Cardiac septum (tissue), 1 donor: Measurements from ENCODE around the gene NCBP2. TPM values are rescaled to one million over a fixed set of nuclear protein-coding genes. Genes with fewer than 3 reads are reported as not detected.
A peak's percentile ranks its signal among the peaks of the same experiment; 100 is the strongest.

Experiments
- DNase-seq: peaks from one replicate; pipeline ENCODE4 v3.0.0-alpha.2; 2020; ENCODE audit warnings: low spot score
- intact Hi-C: fragments of 100-400 bp; cut with DNase I; formaldehyde crosslinking; loops from one replicate; pipeline ENCODE4 v1.14.0; 2022
- total RNA-seq: library from RNA; stranded (reverse); fragmentation: NEBNext Ultra II Directional; extraction: Animal tissue kit (Norgen Biotek cat#: 25700); gene quantifications from one replicate; pipeline ENCODE4 v1.2.1, GENCODE V29; 2021
- donor health status: DM: no; HTN: no; CAD: no.

Gene NCBP2
- total RNA-seq, 1 donor from 2014 or later: 47.1 TPM

- DNase-seq: peak; percentile 85
- intact Hi-C loops: loop anchor here (2.0 to 5.0 kb wide), 2 partner anchors 131 to 363 kb away; no protein-coding TSS in a partner anchor
Measured at GRCh38 chr3:196969660-196970546, 27.6 kb upstream of the NCBP2 start.

- intact Hi-C loops: loop anchor here (2.0 kb wide), 1 partner anchor 130 kb away; no protein-coding TSS in a partner anchor
- DNase-seq: no peak
Measured at GRCh38 chr3:196969134-196969659, 26.9 kb upstream of the NCBP2 start.

- intact Hi-C loops: loop anchor here (2.0 kb wide), 1 partner anchor 130 kb away; no protein-coding TSS in a partner anchor
Measured at GRCh38 chr3:196968233-196969133, 26.2 kb upstream of the NCBP2 start, which contains the start of gene PIGZ. PIGZ (minus strand) TSS chr3:196968833; CDS start chr3:196952031, 16,802 bp downstream.

GRCh38 chr3:196967412-196968232 is 25.3 kb upstream of the NCBP2 start:
- no peak for DNase-seq
- intact Hi-C loops: loop anchor here (2.0 kb wide), 1 partner anchor 129 kb away; no protein-coding TSS in a partner anchor

More at GRCh38 chr3:196968233-196969133, 26.2 kb upstream of the NCBP2 start, which contains the start of gene PIGZ:
- DNase-seq: no peak

- DNase-seq: no peak
- intact Hi-C loops: no loop called here
Measured at GRCh38 chr3:196966526-196967401, 24.4 kb upstream of the NCBP2 start.

- DNase-seq: no peak
- intact Hi-C loops: no loop called here
Measured at GRCh38 chr3:196965804-196966173, 23.5 kb upstream of the NCBP2 start.

- intact Hi-C loops: no loop called here
- no peak for DNase-seq
Measured at GRCh38 chr3:196965112-196965803, 22.9 kb upstream of the NCBP2 start.

- no peak for DNase-seq
- intact Hi-C loops: no loop called here
Measured at GRCh38 chr3:196963631-196963953, 21.3 kb upstream of the NCBP2 start.

- intact Hi-C loops: no loop called here
- DNase-seq: no peak
Measured at GRCh38 chr3:196962930-196963630, 20.8 kb upstream of the NCBP2 start.

GRCh38 chr3:196962108-196962929 is 20.0 kb upstream of the NCBP2 start:
- DNase-seq: no peak
- intact Hi-C loops: no loop called here

GRCh38 chr3:196954832-196955231 is 12.5 kb upstream of the NCBP2 start:
- intact Hi-C loops: no loop called here

GRCh38 chr3:196951371-196951770 is 9.0 kb upstream of the NCBP2 start:
- DNase-seq: no peak
- intact Hi-C loops: no loop called here

More at GRCh38 chr3:196954832-196955231, 12.5 kb upstream of the NCBP2 start:
- DNase-seq: no peak

- intact Hi-C loops: no loop called here
- no peak for DNase-seq
Measured at GRCh38 chr3:196949750-196950149, 7.4 kb upstream of the NCBP2 start.

- no peak for DNase-seq
- intact Hi-C loops: no loop called here
Measured at GRCh38 chr3:196949285-196949619, 6.9 kb upstream of the NCBP2 start.

- intact Hi-C loops: no loop called here
- DNase-seq: no peak
Measured at GRCh38 chr3:196948442-196949284, 6.3 kb upstream of the NCBP2 start.
